ENCODE measurements around the gene RLN1. TPM values are rescaled to one million over a fixed set of nuclear protein-coding genes. Genes with fewer than 3 reads are reported as not detected.
"Not testable (repeated sequence)": the region's sequence is repeated elsewhere in the genome, so short reads cannot be mapped to it uniquely, and the experiment has no call there.

The RLN1 gene
- total and polyA plus RNA-seq, 3 donors from 2014 or later, result 0.43 to 1.4 TPM; not detected in 1

- no peaks in the 10 kb centered on the region for H3K4me1 ChIP-seq
- H3K27ac ChIP-seq, result no peak overlapping the region
- no peak overlapping the region for H3K4me3 ChIP-seq
- no peak for DNase-seq
- TF ChIP-seq CTCF (IDR thresholded peaks at IDR 0.05), result no peak
- TF ChIP-seq POLR2A (IDR thresholded peaks at IDR 0.05), result no peak
- H3K9me3 ChIP-seq, result no peaks in the 10 kb centered on the region
- intact Hi-C loops (cut with DNase I; ENCODE audit: low total_unique reads), result no loop called here
- H3K36me3 ChIP-seq (ENCODE audit: low read depth, missing control alignments), result no peaks in the 10 kb centered on the region
- WGBS, 2 donors, result 35 to 46% methylated on average over 1 of the region's 1 CpG
- no peaks in the 10 kb centered on the region for H3K27me3 ChIP-seq
These were observed 18.6 kb downstream of the RLN1 start for GRCh38 chr9:5321058-5321457.

GRCh38 chr9:5316406-5316805 lies 23.3 kb downstream of the RLN1 start:
- 92 to 100% methylated on average over 1 of the region's 1 CpG for WGBS, 2 donors
- H3K27me3 ChIP-seq; H3K4me1 ChIP-seq; H3K36me3 ChIP-seq (ENCODE audit: low read depth, missing control alignments); H3K9me3 ChIP-seq; intact Hi-C loops (cut with DNase I; ENCODE audit: low total_unique reads); H3K27ac ChIP-seq; H3K4me3 ChIP-seq; DNase-seq: not testable (repeated sequence)

- H3K27me3 ChIP-seq, result no peaks in the 10 kb centered on the region
- H3K4me3 ChIP-seq, result no peak overlapping the region
- H3K27ac ChIP-seq, result no peak overlapping the region
- H3K4me1 ChIP-seq, result no peaks in the 10 kb centered on the region
- no peak for TF ChIP-seq POLR2A (IDR thresholded peaks at IDR 0.05)
- no peak for TF ChIP-seq CTCF (IDR thresholded peaks at IDR 0.05)
- DNase-seq, result no peak
- 62 to 71% methylated on average over 4 of the region's 4 CpGs for WGBS, 2 donors
- H3K36me3 ChIP-seq (ENCODE audit: low read depth, missing control alignments), result no peaks in the 10 kb centered on the region
- intact Hi-C loops (cut with DNase I; ENCODE audit: low total_unique reads), result no loop called here
- no peaks in the 10 kb centered on the region for H3K9me3 ChIP-seq
These were observed 24.3 kb downstream of the RLN1 start for GRCh38 chr9:5315187-5315923.

GRCh38 chr9:5310851-5311250 lies 28.8 kb downstream of the RLN1 start:
- no peaks in the 10 kb centered on the region for H3K4me1 ChIP-seq
- intact Hi-C loops (cut with DNase I; ENCODE audit: low total_unique reads), result no loop called here
- H3K27me3 ChIP-seq, result no peaks in the 10 kb centered on the region
- no peak overlapping the region for H3K4me3 ChIP-seq
- H3K27ac ChIP-seq, result no peak overlapping the region
- no peak for DNase-seq
- TF ChIP-seq POLR2A (IDR thresholded peaks at IDR 0.05), result no peak
- no peak for TF ChIP-seq CTCF (IDR thresholded peaks at IDR 0.05)
- H3K36me3 ChIP-seq (ENCODE audit: low read depth, missing control alignments), result no peaks in the 10 kb centered on the region
- H3K9me3 ChIP-seq, result no peaks in the 10 kb centered on the region

- TF ChIP-seq CTCF (IDR thresholded peaks at IDR 0.05) (no peak), POLR2A (IDR thresholded peaks at IDR 0.05) (no peak)
- no peak overlapping the region for H3K27ac ChIP-seq
- intact Hi-C loops (cut with DNase I; ENCODE audit: low total_unique reads), result no loop called here
- WGBS, 2 donors, result 87 to 89% methylated on average over 2 of the region's 2 CpGs
- no peaks in the 10 kb centered on the region for H3K36me3 ChIP-seq (ENCODE audit: low read depth, missing control alignments)
- no peaks in the 10 kb centered on the region for H3K4me1 ChIP-seq
- no peaks in the 10 kb centered on the region for H3K9me3 ChIP-seq
- no peak for DNase-seq
- no peak overlapping the region for H3K4me3 ChIP-seq
- no peaks in the 10 kb centered on the region for H3K27me3 ChIP-seq
These were observed 33.9 kb downstream of the RLN1 start for GRCh38 chr9:5305741-5306140.

GRCh38 chr9:5303840-5304795 lies 35.6 kb downstream of the RLN1 start, which contains the start of gene RLN2:
TSS of gene RLN2 (minus strand) at chr9:5304716. CDS start at chr9:5304580, 136 bp downstream.
- DNase-seq; H3K9me3 ChIP-seq; intact Hi-C loops (cut with DNase I; ENCODE audit: low total_unique reads); H3K36me3 ChIP-seq (ENCODE audit: low read depth, missing control alignments); H3K27ac ChIP-seq; H3K4me1 ChIP-seq; H3K27me3 ChIP-seq: not testable (repeated sequence)
- 26 to 35% methylated on average over 13 to 17 of the region's 50 CpGs for WGBS, 2 donors
- H3K4me3 ChIP-seq, result peak within 1 kb of the TSS in 1 of 2 donors; percentile 29

Data from testis (tissue), 3 donors.